Vagina (tissue), 2 donors: ENCODE results near the gene DAGLA. TPM values are rescaled to one million over a fixed set of nuclear protein-coding genes. Genes with fewer than 3 reads are reported as not detected.

Experiments
- DNase-seq, 2 donors: peaks; one replicate each; pipeline ENCODE4 v3.0.0-alpha.2; 2017; ENCODE audit errors: extremely low spot score in 2 of 2
- H3K27ac ChIP-seq: fragments of 200-600 bp; sonication (generic); one replicate; pipeline ENCODE4 v1.5.1; 2019
- H3K27me3 ChIP-seq: fragments of 200-600 bp; sonication (generic); one replicate; pipeline ENCODE4 v1.5.1; 2019
- H3K36me3 ChIP-seq, 2 donors: fragments of 200-600 bp; sonication (generic); one replicate each; pipeline ENCODE4 v1.5.1; 2017 to 2019
- H3K4me1 ChIP-seq: fragments of 200-600 bp; sonication (generic); one replicate; pipeline ENCODE4 v1.5.1; 2019
- H3K4me3 ChIP-seq, 2 donors: fragments of 200-600 bp; sonication (generic); 1 replicate in 1 of 2; 2 replicates in 1 of 2; pipeline ENCODE4 v1.5.1; 2016 to 2019
- H3K9me3 ChIP-seq: fragments of 200-600 bp; sonication (generic); one replicate; pipeline ENCODE4 v1.5.1; 2019
- CTCF ChIP-seq, 3 experiments: fragments of 450-650 bp in 2 of 3; fragments of 200-600 bp in 1 of 3; sonication (generic) in 1 of 3; IDR thresholded peaks; one replicate each; pipeline ENCODE4 v1.5.1; 2017 to 2019; ENCODE audit warnings: antibody characterized with exemption in 3 of 3, mild to moderate bottlenecking in 2 of 3, moderate library complexity in 2 of 3
- POLR2A ChIP-seq, 2 donors: fragments of 450-650 bp; IDR thresholded peaks; one replicate each; pipeline ENCODE4 v1.6.1; 2017; ENCODE audit warnings: antibody characterized with exemption in 2 of 2, mild to moderate bottlenecking in 2 of 2, moderate library complexity in 2 of 2
- POLR2AphosphoS5 ChIP-seq, 2 donors: sonication (generic); formaldehyde crosslinking; IDR thresholded peaks; one replicate each; pipeline ENCODE4 v1.9.0; 2017; ENCODE audit warnings: antibody characterized with exemption in 2 of 2, mild to moderate bottlenecking in 2 of 2, low read depth in 1 of 2; ENCODE audit not compliant: insufficient read depth in 1 of 2
- intact Hi-C: fragments of 100-400 bp; cut with DNase I; formaldehyde crosslinking; loops from one replicate; pipeline ENCODE4 v1.15.1; 2023
- total RNA-seq: library from RNA; depleted of rRNA; stranded (reverse); fragments of >200 nt; gene quantifications from one replicate; pipeline ENCODE4 v1.2.3, GENCODE V29; 2016

Gene DAGLA
- total RNA-seq, 1 donor from 2014 or later: 1.5 TPM

- no peak overlapping the region for H3K27ac ChIP-seq
- H3K36me3 ChIP-seq: no peaks in the 10 kb centered on the region
- TF ChIP-seq POLR2A (IDR thresholded peaks at IDR 0.05) (no peak), CTCF (IDR thresholded peaks at IDR 0.05) (no peak), POLR2AphosphoS5 (IDR thresholded peaks at IDR 0.05; ENCODE audit: insufficient read depth in 1 of 2, low read depth in 1 of 2) (no peak)
- no peaks in the 10 kb centered on the region for H3K27me3 ChIP-seq
- peak overlapping the region; percentile 43 to 50 for H3K4me3 ChIP-seq
- no peak for DNase-seq
- peaks cover 16% of the 10 kb centered on the region for H3K4me1 ChIP-seq
- no peaks in the 10 kb centered on the region for H3K9me3 ChIP-seq
- intact Hi-C loops: no loop called here
These were observed 37.3 kb downstream of the DAGLA start for GRCh38 chr11:61717286-61718033.

GRCh38 chr11:61718046-61718531 is 37.9 kb downstream of the DAGLA start:
- intact Hi-C loops: no loop called here
- H3K4me3 ChIP-seq: peak overlapping the region; percentile 43 to 50
- TF ChIP-seq POLR2AphosphoS5 (IDR thresholded peaks at IDR 0.05; ENCODE audit: insufficient read depth in 1 of 2, low read depth in 1 of 2) (no peak), CTCF (IDR thresholded peaks at IDR 0.05) (no peak), POLR2A (IDR thresholded peaks at IDR 0.05) (no peak)
- H3K36me3 ChIP-seq: no peaks in the 10 kb centered on the region
- no peaks in the 10 kb centered on the region for H3K9me3 ChIP-seq
- H3K27me3 ChIP-seq: no peaks in the 10 kb centered on the region
- peaks cover 16% of the 10 kb centered on the region for H3K4me1 ChIP-seq
- no peak for DNase-seq
- peak overlapping the region; percentile 62 for H3K27ac ChIP-seq

- intact Hi-C loops: no loop called here
- DNase-seq: no peak
- Histone ChIP-seq H3K27ac (peak overlapping the region; percentile 62), H3K27me3 (no peaks in the 10 kb centered on the region), H3K4me3 (peak overlapping the region; percentile 43 to 50), H3K4me1 (peaks cover 16% of the 10 kb centered on the region), H3K9me3 (no peaks in the 10 kb centered on the region), H3K36me3 (no peaks in the 10 kb centered on the region)
- TF ChIP-seq POLR2A (IDR thresholded peaks at IDR 0.05) (no peak), POLR2AphosphoS5 (IDR thresholded peaks at IDR 0.05; ENCODE audit: insufficient read depth in 1 of 2, low read depth in 1 of 2) (peak in 1 of 2 donors; percentile 56), CTCF (IDR thresholded peaks at IDR 0.05) (no peak)
These were observed 38.6 kb downstream of the DAGLA start for GRCh38 chr11:61718621-61719302.

- intact Hi-C loops: no loop called here
- H3K4me1 ChIP-seq: peaks cover 16% of the 10 kb centered on the region
- H3K27ac ChIP-seq: no peak overlapping the region
- H3K27me3 ChIP-seq: no peaks in the 10 kb centered on the region
- DNase-seq: no peak
- H3K36me3 ChIP-seq: no peaks in the 10 kb centered on the region
- no peaks in the 10 kb centered on the region for H3K9me3 ChIP-seq
- no peak overlapping the region for H3K4me3 ChIP-seq
- TF ChIP-seq POLR2AphosphoS5 (IDR thresholded peaks at IDR 0.05; ENCODE audit: insufficient read depth in 1 of 2, low read depth in 1 of 2) (no peak), CTCF (IDR thresholded peaks at IDR 0.05) (no peak), POLR2A (IDR thresholded peaks at IDR 0.05) (no peak)
These were observed 39.8 kb downstream of the DAGLA start for GRCh38 chr11:61719978-61720377.

- DNase-seq: no peak
These were observed 40.4 kb downstream of the DAGLA start for GRCh38 chr11:61720597-61720996.

More at GRCh38 chr11:61720597-61720996, 40.4 kb downstream of the DAGLA start:
- intact Hi-C loops: no loop called here
- Histone ChIP-seq H3K9me3 (no peaks in the 10 kb centered on the region), H3K36me3 (no peaks in the 10 kb centered on the region), H3K4me1 (peaks cover 17% of the 10 kb centered on the region), H3K27me3 (no peaks in the 10 kb centered on the region), H3K4me3 (no peak overlapping the region), H3K27ac (no peak overlapping the region)
- no peak for TF ChIP-seq CTCF (IDR thresholded peaks at IDR 0.05)
- TF ChIP-seq POLR2A (IDR thresholded peaks at IDR 0.05): no peak
- TF ChIP-seq POLR2AphosphoS5 (IDR thresholded peaks at IDR 0.05; ENCODE audit: insufficient read depth in 1 of 2, low read depth in 1 of 2): no peak
